Retinal pigment epithelial cell (primary cell): ENCODE data around the gene LRG1.

Experiments used
- DNase-seq: peaks from one replicate; pipeline ENCODE4 v3.0.0-alpha.2; 2010; ENCODE audit warnings: low read depth
- H3K4me3 ChIP-seq: 2 replicates; pipeline ENCODE4 v1.5.1; 2011; ENCODE audit warnings: mild to moderate bottlenecking, low read length, control low read depth, moderate library complexity
- TF ChIP-seq, protein P1 (sequence below): conservative IDR thresholded peaks from 2 replicates; pipeline ENCODE4 v1.5.1; 2011; ENCODE audit warnings: low read depth, low read length, control low read depth, inconsistent platforms

The LRG1 gene

GRCh38 chr19:4559569-4559968, 19.7 kb upstream of the LRG1 start, which contains the start of gene SEMA6B:
SEMA6B (minus strand) TSS chr19:4559684; CDS start chr19:4558457, 1,227 bp downstream.
- TF ChIP-seq, protein P1, sequence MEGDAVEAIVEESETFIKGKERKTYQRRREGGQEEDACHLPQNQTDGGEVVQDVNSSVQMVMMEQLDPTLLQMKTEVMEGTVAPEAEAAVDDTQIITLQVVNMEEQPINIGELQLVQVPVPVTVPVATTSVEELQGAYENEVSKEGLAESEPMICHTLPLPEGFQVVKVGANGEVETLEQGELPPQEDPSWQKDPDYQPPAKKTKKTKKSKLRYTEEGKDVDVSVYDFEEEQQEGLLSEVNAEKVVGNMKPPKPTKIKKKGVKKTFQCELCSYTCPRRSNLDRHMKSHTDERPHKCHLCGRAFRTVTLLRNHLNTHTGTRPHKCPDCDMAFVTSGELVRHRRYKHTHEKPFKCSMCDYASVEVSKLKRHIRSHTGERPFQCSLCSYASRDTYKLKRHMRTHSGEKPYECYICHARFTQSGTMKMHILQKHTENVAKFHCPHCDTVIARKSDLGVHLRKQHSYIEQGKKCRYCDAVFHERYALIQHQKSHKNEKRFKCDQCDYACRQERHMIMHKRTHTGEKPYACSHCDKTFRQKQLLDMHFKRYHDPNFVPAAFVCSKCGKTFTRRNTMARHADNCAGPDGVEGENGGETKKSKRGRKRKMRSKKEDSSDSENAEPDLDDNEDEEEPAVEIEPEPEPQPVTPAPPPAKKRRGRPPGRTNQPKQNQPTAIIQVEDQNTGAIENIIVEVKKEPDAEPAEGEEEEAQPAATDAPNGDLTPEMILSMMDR = no peak
- no peak within 1 kb of the TSS for H3K4me3 ChIP-seq
- DNase-seq = no peak

DNA sequence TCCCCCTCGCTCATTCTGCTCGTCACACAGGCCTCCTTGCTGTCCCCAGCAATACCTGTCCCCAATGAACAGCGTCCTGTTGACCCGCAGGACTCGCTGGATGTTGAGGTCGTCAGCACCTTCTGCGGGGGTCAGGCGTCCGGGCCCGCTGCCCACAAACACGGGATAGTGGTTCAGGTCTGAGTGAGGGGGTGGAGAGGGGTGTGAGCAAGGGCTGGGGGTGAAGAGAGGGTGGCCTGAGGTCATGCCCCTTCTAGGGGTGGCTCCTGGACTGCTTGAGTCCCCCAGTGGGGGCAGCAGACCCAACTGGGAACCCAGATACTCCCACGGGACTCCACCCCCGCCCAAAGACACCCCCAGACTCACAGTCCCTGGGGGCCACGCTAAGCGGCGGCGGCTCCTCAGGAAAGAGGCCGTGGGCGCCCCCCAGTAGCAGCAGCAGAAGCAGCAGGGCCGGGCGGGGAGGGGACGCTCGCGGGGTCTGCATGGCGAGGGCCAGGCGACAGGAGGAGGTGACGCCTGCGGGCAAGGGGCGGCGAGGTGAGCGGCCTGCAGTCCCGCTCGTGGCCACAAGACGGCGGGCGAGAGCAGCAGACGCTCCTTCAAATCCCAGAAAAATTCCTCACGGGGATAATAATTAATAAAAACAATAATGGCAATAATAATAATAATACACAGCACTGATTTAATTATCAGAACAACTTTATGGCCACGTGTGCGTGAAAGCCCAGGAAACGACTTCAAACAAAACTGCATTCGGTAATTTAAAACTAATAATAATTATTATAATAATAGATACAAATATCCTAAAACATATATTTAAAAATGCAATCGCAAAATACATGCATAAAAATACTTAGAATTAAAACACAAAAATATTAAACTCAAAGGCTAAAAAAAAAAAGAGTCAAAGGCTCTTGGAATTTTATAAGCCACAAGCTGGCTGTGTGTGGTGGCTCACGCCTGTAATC, 18.4 kb upstream of the LRG1 start:
- TF ChIP-seq, protein P1 = peak; percentile 97
- no peak overlapping the region for H3K4me3 ChIP-seq
- DNase-seq = no peak

GRCh38 chr19:4557144-4557970, 17.5 kb upstream of the LRG1 start:
- TF ChIP-seq, protein P1 = peak; percentile 32
- DNase-seq = no peak
- no peak overlapping the region for H3K4me3 ChIP-seq

- TF ChIP-seq, protein P1 = no peak
- no peak for DNase-seq
- H3K4me3 ChIP-seq = no peak overlapping the region
Measured at GRCh38 chr19:4556597-4557127, 16.8 kb upstream of the LRG1 start.

DNA sequence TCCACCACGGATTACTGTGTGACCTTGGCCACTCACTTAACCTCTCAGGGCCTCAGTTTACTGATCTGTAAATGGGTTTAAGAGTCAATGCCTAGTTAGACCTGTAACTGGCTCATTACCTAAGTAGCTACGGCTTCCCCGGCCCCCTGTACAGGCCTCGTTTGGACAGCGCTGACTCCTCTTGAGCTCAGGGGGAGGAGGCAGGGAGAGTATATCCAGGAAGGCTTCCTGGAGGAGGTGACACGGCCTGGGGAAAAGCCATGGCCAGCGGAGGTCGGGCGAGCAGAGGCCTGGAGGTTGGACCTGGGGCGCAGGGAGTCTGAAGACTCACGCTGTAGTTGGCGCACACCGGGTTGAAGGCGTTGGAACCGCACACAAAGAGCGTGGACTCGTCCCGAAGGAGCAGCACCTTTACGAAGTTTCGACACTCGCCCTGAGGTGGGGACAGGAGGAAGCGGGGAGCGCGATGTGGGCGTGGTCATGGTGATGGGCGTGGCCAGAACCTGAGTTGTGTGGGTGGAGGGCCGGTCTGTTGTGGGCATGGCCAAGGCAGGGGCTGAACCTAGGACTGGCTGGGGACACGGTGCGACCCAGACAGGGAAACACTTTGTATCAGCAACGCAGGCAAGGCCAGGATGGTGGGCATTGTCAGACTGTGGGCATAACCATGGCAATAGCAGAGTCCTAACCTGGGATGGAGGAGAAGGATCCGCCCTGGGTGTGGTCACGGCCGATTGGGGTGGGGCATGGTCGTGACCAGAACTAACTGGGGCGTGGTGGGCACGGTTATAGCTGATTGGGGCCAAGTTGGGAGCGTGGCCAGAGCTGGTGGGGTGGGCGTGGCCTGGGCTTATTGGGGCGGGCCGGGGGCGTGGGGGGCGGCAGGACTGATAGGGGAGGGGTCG, 16.1 kb upstream of the LRG1 start:
- H3K4me3 ChIP-seq = no peak overlapping the region
- TF ChIP-seq, protein P1 = no peak
- no peak for DNase-seq

DNA sequence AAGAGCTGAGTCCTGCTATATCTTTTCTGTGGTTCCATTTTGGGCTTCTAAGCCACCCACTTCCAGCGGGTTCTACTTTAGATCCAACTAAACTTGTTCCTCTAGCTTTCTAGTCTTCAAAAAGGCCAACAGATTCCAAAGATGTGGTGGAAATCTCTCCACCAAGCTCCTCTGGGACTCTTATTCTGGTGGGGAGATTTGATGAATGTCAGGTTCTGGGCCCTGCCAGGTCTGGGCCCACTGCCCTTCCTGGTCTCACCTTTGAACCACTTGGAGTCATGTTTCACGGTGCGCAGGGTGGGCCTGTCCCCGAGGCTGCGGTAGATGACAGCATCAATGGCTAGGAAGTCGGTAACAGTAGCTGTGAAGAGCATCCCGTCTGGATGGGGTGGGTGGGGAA, 14.9 kb upstream of the LRG1 start:
- no peak overlapping the region for H3K4me3 ChIP-seq
- TF ChIP-seq, protein P1 = no peak
- no peak for DNase-seq
